ENCODE results near the gene ABHD17B. TPM values are rescaled to one million over a fixed set of nuclear protein-coding genes. Genes with fewer than 3 reads are reported as not detected.

The ABHD17B gene
- total and polyA plus RNA-seq, 2 donors (not counting 3 experiments of a cell fraction or from before 2014, with no cell fraction given), result 12.8 to 16.8 TPM

GRCh38 chr9:71857159-71857558, 53.8 kb downstream of the ABHD17B start:
- BruUV-seq (replicated peaks), result no TSS peak
- H3K36me3 ChIP-seq (ENCODE audit: control insufficient read depth in 2 of 2, extremely low read depth in 1 of 2, insufficient read depth in 2 of 2, low read length in 2 of 2), result no peaks in the 10 kb centered on the region
- TF ChIP-seq GATA2 (IDR thresholded peaks at IDR 0.05; ENCODE audit: insufficient read depth, insufficient read length, low read depth, low read length) (no peak), JUN (IDR thresholded peaks at IDR 0.05; ENCODE audit: borderline replicate concordance, insufficient read depth, insufficient read length, low read depth) (no peak), MYC (IDR thresholded peaks at IDR 0.05; ENCODE audit: low read depth, low read length) (no peak), MAX (IDR thresholded peaks at IDR 0.05; ENCODE audit: insufficient read depth, insufficient read length) (no peak), CTCF (IDR thresholded peaks at IDR 0.05; ENCODE audit: extremely low read depth in 1 of 2, insufficient read depth in 1 of 2, low read depth in 1 of 2, low read length in 2 of 2) (no peak), EZH2 (IDR thresholded peaks at IDR 0.05; ENCODE audit: borderline replicate concordance, low read depth, low read length, severe bottlenecking) (no peak), POLR2A (IDR thresholded peaks at IDR 0.05; ENCODE audit: low read depth, low read length) (no peak), POLR2AphosphoS5 (IDR thresholded peaks at IDR 0.05; ENCODE audit: insufficient read depth, low read depth, low read length) (no peak), FOS (IDR thresholded peaks at IDR 0.05; ENCODE audit: borderline replicate concordance, insufficient read depth, low read length) (no peak)
- no peak for DNase-seq (ENCODE audit: low read depth, low spot score)
- H3K27me3 ChIP-seq (ENCODE audit: control insufficient read depth in 2 of 2, insufficient read depth in 2 of 2, low read length in 2 of 2), result no peaks in the 10 kb centered on the region
- H4K20me1 ChIP-seq (replicated peaks; ENCODE audit: control insufficient read depth, extremely low read depth, insufficient read depth, low read length), result no peaks in the 10 kb centered on the region
- no peaks in the 10 kb centered on the region for H3K9me1 ChIP-seq (replicated peaks; ENCODE audit: control insufficient read depth, extremely low read depth, insufficient read depth, low read length)
- no peak overlapping the region for H3K9ac ChIP-seq (replicated peaks; ENCODE audit: extremely low read depth, insufficient read depth, low read length)
- H3K4me2 ChIP-seq (ENCODE audit: insufficient read depth, low read length), result no peak overlapping the region
- intact Hi-C loops (cut with micrococcal nuclease), result no loop called here
- H3K27ac ChIP-seq (ENCODE audit: insufficient read depth, low read depth, low read length), result no peak overlapping the region
- ChIA-PET CTCF (no interaction called here), POLR2A (no interaction called here)
- FAIRE-seq, result no peak
- H3K9me3 ChIP-seq (replicated peaks; ENCODE audit: control insufficient read depth, insufficient read depth, low read length), result no peaks in the 10 kb centered on the region
- H3K79me2 ChIP-seq (ENCODE audit: control insufficient read depth, insufficient read depth, low read length), result no peaks in the 10 kb centered on the region
- dilution Hi-C loops (cut with MboI; ENCODE audit: extremely low pct_ligation_motif_present, low sequenced_read_pairs), result no loop called here
- H3K4me1 ChIP-seq (ENCODE audit: control insufficient read depth, extremely low read depth, insufficient read depth, low read length), result peaks cover 9% of the 10 kb centered on the region
- no peak overlapping the region for H2AFZ ChIP-seq (ENCODE audit: low read depth, low read length)
- no peak overlapping the region for H3K4me3 ChIP-seq (replicated peaks in 1 of 3; ENCODE audit: insufficient read depth in 1 of 3, low read depth in 1 of 3, low read length in 3 of 3)
